CD4-positive, CD25-positive, alpha-beta regulatory T cell (primary cell): ENCODE results near the gene ANTXR2. TPM values are rescaled to one million over a fixed set of nuclear protein-coding genes. Genes with fewer than 3 reads are reported as not detected.
"Not testable (repeated sequence)": the region's sequence is repeated elsewhere in the genome, so short reads cannot be mapped to it uniquely, and the experiment has no call there.

Experiments
- ATAC-seq, 2 donors: fragments of 150-1000 bp; cut with Tn5 transposase; one replicate each; pipeline ENCODE4 v1.10.0; 2021; ENCODE audit warnings: low read depth in 2 of 2, moderate number of reproducible peaks in 2 of 2, moderate library complexity in 1 of 2
- DNase-seq, 3 donors: peaks; one replicate each; pipeline versions ENCODE4 v3.0.0 to v3.0.0-alpha.2; 2012 to 2022; ENCODE audit warnings: mixed read lengths in 1 of 3
- H3K27ac ChIP-seq: one replicate; pipeline ENCODE4 v1.7.0; 2013; ENCODE audit warnings: mild to moderate bottlenecking, low read length; ENCODE audit not compliant: insufficient read depth, poor library complexity, severe bottlenecking
- H3K27me3 ChIP-seq: one replicate; pipeline ENCODE4 v1.7.0; 2013; ENCODE audit warnings: low read length; ENCODE audit not compliant: control insufficient read depth, insufficient read depth
- H3K36me3 ChIP-seq: one replicate; pipeline ENCODE4 v1.7.0; 2013; ENCODE audit warnings: mild to moderate bottlenecking, low read length, moderate library complexity; ENCODE audit not compliant: control insufficient read depth, insufficient read depth
- H3K4me1 ChIP-seq: 2 replicates; pipeline ENCODE4 v1.7.0; 2013; ENCODE audit warnings: mild to moderate bottlenecking, low read length; ENCODE audit not compliant: insufficient read depth, control insufficient read depth, poor library complexity, severe bottlenecking
- H3K4me3 ChIP-seq: one replicate; pipeline ENCODE4 v1.7.0; 2013; ENCODE audit warnings: low read depth, mild to moderate bottlenecking, low read length, moderate library complexity
- H3K9me3 ChIP-seq, 2 experiments: 1 replicate in 1 of 2; 2 replicates in 1 of 2; pipeline ENCODE4 v1.7.0; 2013; ENCODE audit warnings: low read length in 2 of 2, mild to moderate bottlenecking in 1 of 2, moderate library complexity in 1 of 2; ENCODE audit not compliant: control insufficient read depth in 2 of 2
- H3K27ac Mint-ChIP-seq, 3 donors: one replicate each; pipeline ENCODE4 v1.8.0; 2020 to 2022; ENCODE audit warnings: mild to moderate bottlenecking in 3 of 3, mixed read lengths in 3 of 3, moderate library complexity in 2 of 3
- H3K27me3 Mint-ChIP-seq: one replicate; pipeline ENCODE4 v1.8.0; 2022; ENCODE audit warnings: mild to moderate bottlenecking, mixed read lengths
- H3K36me3 Mint-ChIP-seq: one replicate; pipeline ENCODE4 v1.8.0; 2020; ENCODE audit warnings: mixed read lengths
- H3K4me1 Mint-ChIP-seq, 4 donors: one replicate each; pipeline ENCODE4 v1.8.0; 2020 to 2022; ENCODE audit warnings: mixed read lengths in 4 of 4, mild to moderate bottlenecking in 1 of 4
- H3K4me3 Mint-ChIP-seq, 4 donors: one replicate each; pipeline ENCODE4 v1.8.0; 2020 to 2022; ENCODE audit warnings: mild to moderate bottlenecking in 4 of 4, mixed read lengths in 4 of 4, moderate library complexity in 3 of 4
- H3K9me3 Mint-ChIP-seq, 7 donors: one replicate each; pipeline ENCODE4 v1.8.0; 2020 to 2022; ENCODE audit warnings: mixed read lengths in 7 of 7, mild to moderate bottlenecking in 3 of 7, moderate library complexity in 2 of 7
- polyA plus RNA-seq, 4 donors: library from polyadenylated mRNA; unstranded; fragments of 300-500 nt; fragmentation: Illumina TruSeq; gene quantifications; one replicate each; pipeline ENCODE4 v1.2.3, GENCODE V29; 2021
- total RNA-seq: library from RNA; stranded (reverse); gene quantifications from one replicate; pipeline ENCODE4 v1.2.3, GENCODE V29; 2022

Gene ANTXR2
- total and polyA plus RNA-seq, 5 donors from 2014 or later, result 66.4 to 117 (median 70.2) TPM

- Mint-ChIP-seq H3K4me3 (no peak overlapping the region), H3K27ac (peak overlapping the region in 1 of 3 donors; percentile 3), H3K36me3 (peaks cover 32% of the 10 kb centered on the region), H3K4me1 (peaks cover 51 to 80% (median 57%) of the 10 kb centered on the region in 4 donors), H3K27me3 (no peaks in the 10 kb centered on the region), H3K9me3 (peaks cover 1 to 7% (median 4%) of the 10 kb centered on the region in 7 donors)
- Histone ChIP-seq H3K4me1 (peaks cover 45% of the 10 kb centered on the region), H3K36me3 (peaks cover 25% of the 10 kb centered on the region), H3K27ac (peak overlapping the region; percentile 72), H3K27me3 (no peaks in the 10 kb centered on the region), H3K9me3 (peaks cover 0 to 6% of the 10 kb centered on the region in 2 experiments), H3K4me3 (no peak overlapping the region)
- ATAC-seq, result no peak
- DNase-seq, result no peak
Observed at GRCh38 chr4:80008971-80009370, 64.1 kb downstream of the ANTXR2 start.

- Histone ChIP-seq H3K4me3 (peak overlapping the region; percentile 37), H3K36me3 (peaks cover 19% of the 10 kb centered on the region), H3K4me1 (peaks cover 45% of the 10 kb centered on the region), H3K27ac (peak overlapping the region; percentile 72), H3K27me3 (no peaks in the 10 kb centered on the region), H3K9me3 (peaks cover 0 to 6% of the 10 kb centered on the region in 2 experiments)
- DNase-seq (no peak), ATAC-seq (no peak)
- peaks cover 30% of the 10 kb centered on the region for H3K36me3 Mint-ChIP-seq
- H3K9me3 Mint-ChIP-seq, result peaks cover 1 to 8% (median 4%) of the 10 kb centered on the region in 7 donors
- peak overlapping the region in 2 of 3 donors; percentile 57 to 59 for H3K27ac Mint-ChIP-seq
- no peaks in the 10 kb centered on the region for H3K27me3 Mint-ChIP-seq
- H3K4me3 Mint-ChIP-seq, result peak overlapping the region in 3 of 4 donors; percentile 15 to 38 (median 17)
- peaks cover 49 to 77% (median 57%) of the 10 kb centered on the region in 4 donors for H3K4me1 Mint-ChIP-seq
Observed at GRCh38 chr4:80008351-80008750, 64.7 kb downstream of the ANTXR2 start.

GRCh38 chr4:80007745-80008149 is 65.3 kb downstream of the ANTXR2 start:
- Mint-ChIP-seq H3K4me1 (peaks cover 49 to 71% (median 52%) of the 10 kb centered on the region in 4 donors), H3K9me3 (peaks cover 1 to 8% (median 4%) of the 10 kb centered on the region in 7 donors), H3K27me3 (no peaks in the 10 kb centered on the region), H3K4me3 (peak overlapping the region in 3 of 4 donors; percentile 17 to 38 (median 22)), H3K27ac (peak overlapping the region in 2 of 3 donors; percentile 21 to 59), H3K36me3 (peaks cover 30% of the 10 kb centered on the region)
- H3K9me3 ChIP-seq, result peaks cover 0 to 6% of the 10 kb centered on the region in 2 experiments
- H3K36me3 ChIP-seq, result peaks cover 13% of the 10 kb centered on the region
- DNase-seq (peak in 1 of 3 donors; percentile 75), ATAC-seq (peak; percentile 40 to 41)
- peak overlapping the region; percentile 72 for H3K27ac ChIP-seq
- H3K4me3 ChIP-seq, result peak overlapping the region; percentile 37
- peaks cover 45% of the 10 kb centered on the region for H3K4me1 ChIP-seq
- no peaks in the 10 kb centered on the region for H3K27me3 ChIP-seq

- Mint-ChIP-seq H3K9me3 (peaks cover 1 to 8% (median 4%) of the 10 kb centered on the region in 7 donors), H3K4me3 (peak overlapping the region; percentile 22 to 63 (median 60)), H3K27me3 (no peaks in the 10 kb centered on the region), H3K27ac (peak overlapping the region; percentile 41 to 70 (median 59)), H3K36me3 (peaks cover 32% of the 10 kb centered on the region), H3K4me1 (peaks cover 49 to 65% (median 50%) of the 10 kb centered on the region in 4 donors)
- Histone ChIP-seq H3K4me1 (peaks cover 45% of the 10 kb centered on the region), H3K27me3 (no peaks in the 10 kb centered on the region), H3K36me3 (peaks cover 9% of the 10 kb centered on the region), H3K4me3 (peak overlapping the region; percentile 42), H3K9me3 (peaks cover 0 to 6% of the 10 kb centered on the region in 2 experiments), H3K27ac (peak overlapping the region; percentile 72)
- ATAC-seq, result peak; percentile 73 to 78
- peak in 2 of 3 donors; percentile 38 to 76 for DNase-seq
Observed at GRCh38 chr4:80006935-80007744, 65.9 kb downstream of the ANTXR2 start.

- Mint-ChIP-seq H3K27me3 (no peaks in the 10 kb centered on the region), H3K4me3 (peak overlapping the region in 1 of 4 donors; percentile 17), H3K4me1 (peaks cover 42 to 57% (median 43%) of the 10 kb centered on the region in 4 donors), H3K27ac (peak overlapping the region in 2 of 3 donors; percentile 18 to 59), H3K9me3 (peaks cover 1 to 8% (median 4%) of the 10 kb centered on the region in 7 donors), H3K36me3 (peaks cover 36% of the 10 kb centered on the region)
- Histone ChIP-seq H3K27me3 (no peaks in the 10 kb centered on the region), H3K9me3 (peaks cover 0 to 6% of the 10 kb centered on the region in 2 experiments), H3K36me3 (peaks cover 9% of the 10 kb centered on the region), H3K27ac (peak overlapping the region; percentile 72), H3K4me1 (peaks cover 45% of the 10 kb centered on the region), H3K4me3 (peak overlapping the region; percentile 42)
- ATAC-seq, result peak in 1 of 2 donors; percentile 61
- DNase-seq, result peak in 1 of 3 donors; percentile 66
Observed at GRCh38 chr4:80005863-80006262, 67.2 kb downstream of the ANTXR2 start.

GRCh38 chr4:80004319-80004718 is 68.7 kb downstream of the ANTXR2 start:
- no peaks in the 10 kb centered on the region for H3K27me3 ChIP-seq
- Mint-ChIP-seq H3K27me3 (no peaks in the 10 kb centered on the region), H3K9me3 (peaks cover 3 to 8% (median 4%) of the 10 kb centered on the region in 7 donors), H3K27ac (peak overlapping the region in 1 of 3 donors; percentile 57), H3K4me3 (peak overlapping the region in 1 of 4 donors; percentile 27), H3K36me3 (peaks cover 32% of the 10 kb centered on the region), H3K4me1 (peaks cover 33 to 53% (median 38%) of the 10 kb centered on the region in 4 donors)
- no peak for DNase-seq
- no peak for ATAC-seq
- no peak overlapping the region for H3K27ac ChIP-seq
- peaks cover 35% of the 10 kb centered on the region for H3K4me1 ChIP-seq
- H3K9me3 ChIP-seq, result peaks cover 0 to 6% of the 10 kb centered on the region in 2 experiments
- no peak overlapping the region for H3K4me3 ChIP-seq
- H3K36me3 ChIP-seq, result peaks cover 7% of the 10 kb centered on the region

GRCh38 chr4:80002559-80002958 is 70.5 kb downstream of the ANTXR2 start:
- H3K27ac ChIP-seq, H3K4me3 ChIP-seq, H3K9me3 ChIP-seq, DNase-seq, ATAC-seq, H3K27me3 ChIP-seq, H3K9me3 Mint-ChIP-seq, H3K27ac Mint-ChIP-seq, H3K4me3 Mint-ChIP-seq, H3K36me3 ChIP-seq, H3K27me3 Mint-ChIP-seq: not testable (repeated sequence)
- peaks cover 25% of the 10 kb centered on the region for H3K4me1 ChIP-seq
- Mint-ChIP-seq H3K36me3 (peaks cover 24% of the 10 kb centered on the region), H3K4me1 (peaks cover 26 to 47% (median 35%) of the 10 kb centered on the region in 4 donors)
